K562 (cell line): ENCODE data around the gene PUDP. TPM values are rescaled to one million over a fixed set of nuclear protein-coding genes. Genes with fewer than 3 reads are reported as not detected.
A peak's percentile ranks its signal among the peaks of the same experiment; 100 is the strongest.

ENCODE experiments used
- ATF3 ChIP-seq, 2 experiments: fragments of 450-650 bp in 1 of 2; sonication (generic) in 1 of 2; formaldehyde crosslinking in 1 of 2; IDR thresholded peaks in 1 of 2; conservative IDR thresholded peaks in 1 of 2; 2 replicates each; pipeline versions ENCODE4 v1.6.1 to v1.8.1; 2016 to 2023; ENCODE audit warnings: mild to moderate bottlenecking in 2 of 2, moderate library complexity in 2 of 2, inconsistent platforms in 1 of 2, missing genetic modification reagents in 1 of 2
- BRF1 ChIP-seq: IDR thresholded peaks from 3 replicates; pipeline ENCODE4 v1.6.1; 2011; ENCODE audit warnings: borderline replicate concordance, mild to moderate bottlenecking; ENCODE audit not compliant: insufficient read length; ENCODE audit errors: extremely low read depth
- CBX8 ChIP-seq: fragments of 200-600 bp; sonication (generic); IDR thresholded peaks from 2 replicates; pipeline ENCODE4 v1.6.1; 2012; ENCODE audit warnings: borderline replicate concordance, mixed run types, low read depth, mild to moderate bottlenecking, moderate library complexity, mixed read lengths, low read length, control low read depth, inconsistent platforms; ENCODE audit not compliant: poor library complexity, severe bottlenecking; ENCODE audit errors: extremely low read depth
- CTCF ChIP-seq, 3 experiments: IDR thresholded peaks in 2 of 3; conservative IDR thresholded peaks in 1 of 3; 2 replicates each; pipeline ENCODE4 v1.5.1; 2011 to 2012; ENCODE audit warnings: low read length in 3 of 3, mild to moderate bottlenecking in 3 of 3, control low read depth in 2 of 3, improper control_type of control experiment in 1 of 3, inconsistent platforms in 1 of 3, low read depth in 1 of 3, mixed read lengths in 1 of 3, moderate library complexity in 1 of 3; ENCODE audit not compliant: insufficient read depth in 2 of 3
- EWSR1 ChIP-seq: fragments of 450-650 bp; IDR thresholded peaks from 2 replicates; pipeline ENCODE4 v1.6.1; 2018; ENCODE audit warnings: borderline replicate concordance, mild to moderate bottlenecking, low read depth, moderate library complexity; ENCODE audit not compliant: partially characterized antibody
- FOXA1 ChIP-seq: fragments of 450-650 bp; IDR thresholded peaks from 2 replicates; pipeline ENCODE4 v1.6.1; 2016; ENCODE audit warnings: mild to moderate bottlenecking, borderline replicate concordance
- GATAD2B ChIP-seq: fragments of 450-650 bp; IDR thresholded peaks from 2 replicates; pipeline ENCODE4 v1.6.1; 2017; ENCODE audit warnings: mild to moderate bottlenecking, borderline replicate concordance
- HMG20A ChIP-seq: fragments of 450-650 bp; formaldehyde crosslinking; conservative IDR thresholded peaks from 2 replicates; pipeline ENCODE4 v1.4.0; 2020; ENCODE audit warnings: mild to moderate bottlenecking, mixed read lengths
- HNRNPUL1 ChIP-seq: fragments of 200-400 bp; formaldehyde crosslinking; IDR thresholded peaks from 2 replicates; pipeline ENCODE4 v1.6.1; 2017; ENCODE audit warnings: low read length
- NR2C1 ChIP-seq, 2 experiments: fragments of 450-650 bp; IDR thresholded peaks; 2 replicates each; pipeline ENCODE4 v1.6.1; 2017; ENCODE audit warnings: mild to moderate bottlenecking in 2 of 2, antibody characterized with exemption in 1 of 2, inconsistent platforms in 1 of 2, missing compliant biosample characterization in 1 of 2, missing genetic modification characterization in 1 of 2
- U2AF2 ChIP-seq: fragments of 200-400 bp; formaldehyde crosslinking; optimal IDR thresholded peaks from 2 replicates; pipeline ENCODE3; 2017; ENCODE audit warnings: low read depth, mild to moderate bottlenecking, low read length
- ZNF586 ChIP-seq: fragments of 450-650 bp; formaldehyde crosslinking; conservative IDR thresholded peaks from 2 replicates; pipeline ENCODE4 v1.4.0; 2020; ENCODE audit warnings: mild to moderate bottlenecking, moderate library complexity
- ZNF668 ChIP-seq: fragments of 250-450 bp; sonication (Bioruptor Pico); IDR thresholded peaks from 2 replicates; pipeline ENCODE4 v1.8.0; 2022; ENCODE audit warnings: mild to moderate bottlenecking, inconsistent platforms
- polyA plus RNA-seq, 8 experiments: library from polyadenylated mRNA; depleted of rRNA in 4 of 8; stranded (reverse) in 5 of 8; unstranded in 3 of 8; fragments of >200 nt; fragmentation: Nextera tagmentation in 2 of 8; fragmentation: Illumina TruSeq in 1 of 8; extraction: Ambion mirVana in 2 of 8; extraction: Trizol in 1 of 8; gene quantifications; 2 replicates each; pipeline versions ENCODE4 v1.2.1 to v1.2.3, GENCODE V29; 2011 to 2014; ENCODE audit warnings: inconsistent platforms in 1 of 8, missing spikeins in 1 of 8
- total RNA-seq, 7 experiments: library from RNA; depleted of rRNA in 6 of 7; stranded (reverse); fragments of >200 nt in 6 of 7; fragmentation: Illumina TruSeq in 2 of 7; extraction: Trizol in 2 of 7; gene quantifications; 2 replicates each; pipeline versions ENCODE4 v1.2.1 to v1.2.3, GENCODE V29; 2011 to 2021; ENCODE audit warnings: low replicate concordance in 1 of 7

The PUDP gene
- total and polyA plus RNA-seq, 9 of the 15 experiments (the other 6 are each of a cell fraction or from before 2014, with no cell fraction given): 13.6 to 63.0 (median 29.2) TPM

- TF ChIP-seq U2AF2 (no peak), ATF3 (IDR thresholded peaks at IDR 0.05) (peak; percentile 70), ATF3 (CRISPR knock-in tag; conservative IDR thresholded peaks at IDR 0.05) (no peak), ZNF586 (CRISPR knock-in tag) (no peak), FOXA1 (no peak), BRF1 (no peak), NR2C1 (IDR thresholded peaks at IDR 0.05) (no peak), NR2C1 (tag; IDR thresholded peaks at IDR 0.05) (no peak), EWSR1 (no peak), ZNF668 (no peak), HNRNPUL1 (no peak), GATAD2B (no peak), CTCF (IDR thresholded peaks at IDR 0.05 in 2 of 3, conservative IDR thresholded peaks at IDR 0.05 in 1 of 3; ENCODE audit: insufficient read depth in 2 of 3, low read depth in 1 of 3, low read length in 3 of 3) (peak; percentile 58 to 66 (median 59)), HMG20A (CRISPR knock-in tag) (no peak), CBX8 (no peak)
Measured at GRCh38 chrX:7170898-7171297, 22.9 kb upstream of the PUDP start (continued).
